Tibial nerve (tissue), 4 donors: ENCODE data around the gene ADAP1. TPM values are rescaled to one million over a fixed set of nuclear protein-coding genes. Genes with fewer than 3 reads are reported as not detected.

Experiments
- DNase-seq, 2 donors: peaks; one replicate each; pipeline ENCODE4 v3.0.0-alpha.2; 2019; ENCODE audit warnings: low spot score in 2 of 2
- H3K27ac ChIP-seq, 4 donors: fragments of 200-600 bp; sonication (generic) in 3 of 4; one replicate each; pipeline ENCODE4 v1.5.1; 2017 to 2019; ENCODE audit warnings: mild to moderate bottlenecking in 1 of 4
- H3K27me3 ChIP-seq, 2 donors: fragments of 200-600 bp; sonication (generic) in 1 of 2; one replicate each; pipeline versions ENCODE4 v1.5.1 to v1.6.0; 2017 to 2019
- H3K36me3 ChIP-seq, 3 donors: fragments of 200-600 bp; sonication (generic); one replicate each; pipeline ENCODE4 v1.5.1; 2018 to 2019
- H3K4me1 ChIP-seq, 4 donors: fragments of 200-600 bp; sonication (generic) in 3 of 4; one replicate each; pipeline ENCODE4 v1.5.1; 2017 to 2019
- H3K4me3 ChIP-seq, 4 donors: fragments of 200-600 bp; sonication (generic) in 3 of 4; one replicate each; pipeline ENCODE4 v1.5.1; 2017 to 2019; ENCODE audit warnings: mild to moderate bottlenecking in 1 of 4, moderate library complexity in 1 of 4
- H3K9me3 ChIP-seq, 4 donors: fragments of 200-600 bp; sonication (generic) in 3 of 4; one replicate each; pipeline ENCODE4 v1.5.1; 2017 to 2019
- EP300 ChIP-seq, 2 donors: sonication (generic); formaldehyde crosslinking; IDR thresholded peaks; one replicate each; pipeline ENCODE4 v1.6.1; 2017; ENCODE audit warnings: antibody characterized with exemption in 2 of 2, mild to moderate bottlenecking in 1 of 2
- POLR2A ChIP-seq, 2 donors: fragments of 450-650 bp; IDR thresholded peaks; one replicate each; pipeline ENCODE4 v1.6.1; 2017; ENCODE audit warnings: antibody characterized with exemption in 2 of 2, mild to moderate bottlenecking in 2 of 2, moderate library complexity in 2 of 2
- WGBS, 2 donors: methylation state at CpG; one replicate each; pipeline ENCODE4 v1.1.5; 2018; 5-methylcytosine and 5-hydroxymethylcytosine counted together
- total RNA-seq, 4 donors: library from RNA; depleted of rRNA; stranded (reverse); fragments of >200 nt; gene quantifications; one replicate each; pipeline ENCODE4 v1.1.0, GENCODE V29; 2016
- TF ChIP-seq, protein P1 (sequence below), 5 experiments: fragments of 200-600 bp in 3 of 5; fragments of 450-650 bp in 2 of 5; sonication (generic) in 3 of 5; IDR thresholded peaks; one replicate each; pipeline ENCODE4 v1.5.1; 2016 to 2019; ENCODE audit warnings: antibody characterized with exemption in 5 of 5, mild to moderate bottlenecking in 3 of 5, moderate library complexity in 2 of 5

Gene ADAP1
- total RNA-seq, 4 donors from 2014 or later, result 29.3 to 53.0 (median 39.6) TPM

- 85 to 87% methylated on average over 6 of the region's 6 CpGs for WGBS, 2 donors
- Histone ChIP-seq H3K27ac (no peak overlapping the region), H3K4me3 (no peak overlapping the region), H3K27me3 (no peaks in the 10 kb centered on the region), H3K36me3 (peaks cover 4 to 100% (median 18%) of the 10 kb centered on the region in 3 donors), H3K9me3 (no peaks in the 10 kb centered on the region), H3K4me1 (peaks cover 0 to 6% (median 0%) of the 10 kb centered on the region in 4 donors)
- DNase-seq, result no peak
- TF ChIP-seq POLR2A (IDR thresholded peaks at IDR 0.05) (no peak), EP300 (IDR thresholded peaks at IDR 0.05) (no peak)
- TF ChIP-seq, protein P1, sequence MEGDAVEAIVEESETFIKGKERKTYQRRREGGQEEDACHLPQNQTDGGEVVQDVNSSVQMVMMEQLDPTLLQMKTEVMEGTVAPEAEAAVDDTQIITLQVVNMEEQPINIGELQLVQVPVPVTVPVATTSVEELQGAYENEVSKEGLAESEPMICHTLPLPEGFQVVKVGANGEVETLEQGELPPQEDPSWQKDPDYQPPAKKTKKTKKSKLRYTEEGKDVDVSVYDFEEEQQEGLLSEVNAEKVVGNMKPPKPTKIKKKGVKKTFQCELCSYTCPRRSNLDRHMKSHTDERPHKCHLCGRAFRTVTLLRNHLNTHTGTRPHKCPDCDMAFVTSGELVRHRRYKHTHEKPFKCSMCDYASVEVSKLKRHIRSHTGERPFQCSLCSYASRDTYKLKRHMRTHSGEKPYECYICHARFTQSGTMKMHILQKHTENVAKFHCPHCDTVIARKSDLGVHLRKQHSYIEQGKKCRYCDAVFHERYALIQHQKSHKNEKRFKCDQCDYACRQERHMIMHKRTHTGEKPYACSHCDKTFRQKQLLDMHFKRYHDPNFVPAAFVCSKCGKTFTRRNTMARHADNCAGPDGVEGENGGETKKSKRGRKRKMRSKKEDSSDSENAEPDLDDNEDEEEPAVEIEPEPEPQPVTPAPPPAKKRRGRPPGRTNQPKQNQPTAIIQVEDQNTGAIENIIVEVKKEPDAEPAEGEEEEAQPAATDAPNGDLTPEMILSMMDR (IDR thresholded peaks at IDR 0.05), result no peak
Observed at GRCh38 chr7:862157-862556, 92.3 kb downstream of the ADAP1 start.

DNA sequence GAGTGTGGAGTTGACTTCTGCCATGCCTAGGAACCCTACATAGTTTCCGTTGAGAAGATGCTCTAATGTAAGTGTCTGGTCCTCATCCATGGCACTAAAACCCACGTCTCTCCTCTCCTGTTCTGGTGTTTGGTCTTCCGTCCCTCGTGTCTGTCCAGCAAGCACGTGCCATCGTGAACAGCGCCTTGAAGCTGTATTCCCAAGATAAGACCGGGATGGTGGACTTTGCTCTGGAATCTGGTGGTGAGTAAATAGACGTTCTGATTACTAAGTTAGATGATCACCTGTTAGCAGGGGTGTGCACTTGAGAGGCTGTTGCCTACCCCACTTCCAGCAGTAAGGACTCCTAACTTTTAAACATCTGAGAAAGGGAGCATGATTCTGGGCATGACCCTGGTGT lies 93.3 kb downstream of the ADAP1 start:
- no peaks in the 10 kb centered on the region for H3K4me1 ChIP-seq
- H3K27me3 ChIP-seq, result no peaks in the 10 kb centered on the region
- 90 to 94% methylated on average over 9 of the region's 9 CpGs for WGBS, 2 donors
- peaks cover 4 to 100% (median 26%) of the 10 kb centered on the region in 3 donors for H3K36me3 ChIP-seq
- H3K9me3 ChIP-seq, result no peaks in the 10 kb centered on the region
- H3K4me3 ChIP-seq, result no peak overlapping the region
- TF ChIP-seq POLR2A (IDR thresholded peaks at IDR 0.05) (no peak), EP300 (IDR thresholded peaks at IDR 0.05) (no peak)
- TF ChIP-seq, protein P1 (IDR thresholded peaks at IDR 0.05), result no peak
- no peak overlapping the region for H3K27ac ChIP-seq
- DNase-seq, result no peak

DNA sequence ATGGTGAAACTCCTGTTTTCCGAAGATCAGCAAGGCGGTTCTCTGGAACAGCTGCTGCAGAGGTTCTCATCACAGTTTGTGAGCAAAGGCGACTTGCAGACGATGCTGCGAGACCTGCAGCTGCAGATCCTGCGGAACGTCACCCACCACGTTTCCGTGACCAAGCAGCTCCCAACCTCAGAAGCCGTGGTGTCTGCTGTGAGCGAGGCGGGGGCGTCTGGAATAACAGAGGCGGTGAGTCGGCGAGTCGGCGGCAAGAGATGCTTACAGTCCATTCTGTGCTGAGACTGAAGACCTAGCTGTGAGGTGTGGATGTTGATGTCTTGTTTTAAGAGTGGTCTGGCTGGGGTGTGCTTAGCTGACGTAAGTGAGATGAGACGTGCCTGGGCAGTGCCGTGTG lies 94.3 kb downstream of the ADAP1 start:
- Histone ChIP-seq H3K36me3 (peaks cover 4 to 100% (median 35%) of the 10 kb centered on the region in 3 donors), H3K9me3 (no peaks in the 10 kb centered on the region), H3K27ac (no peak overlapping the region), H3K4me1 (no peaks in the 10 kb centered on the region), H3K4me3 (no peak overlapping the region), H3K27me3 (no peaks in the 10 kb centered on the region)
- DNase-seq, result no peak
- WGBS, 2 donors, result 88 to 95% methylated on average over 21 of the region's 21 CpGs
- TF ChIP-seq POLR2A (IDR thresholded peaks at IDR 0.05), result no peak
- TF ChIP-seq, protein P1 (IDR thresholded peaks at IDR 0.05), result no peak
- no peak for TF ChIP-seq EP300 (IDR thresholded peaks at IDR 0.05)

DNA sequence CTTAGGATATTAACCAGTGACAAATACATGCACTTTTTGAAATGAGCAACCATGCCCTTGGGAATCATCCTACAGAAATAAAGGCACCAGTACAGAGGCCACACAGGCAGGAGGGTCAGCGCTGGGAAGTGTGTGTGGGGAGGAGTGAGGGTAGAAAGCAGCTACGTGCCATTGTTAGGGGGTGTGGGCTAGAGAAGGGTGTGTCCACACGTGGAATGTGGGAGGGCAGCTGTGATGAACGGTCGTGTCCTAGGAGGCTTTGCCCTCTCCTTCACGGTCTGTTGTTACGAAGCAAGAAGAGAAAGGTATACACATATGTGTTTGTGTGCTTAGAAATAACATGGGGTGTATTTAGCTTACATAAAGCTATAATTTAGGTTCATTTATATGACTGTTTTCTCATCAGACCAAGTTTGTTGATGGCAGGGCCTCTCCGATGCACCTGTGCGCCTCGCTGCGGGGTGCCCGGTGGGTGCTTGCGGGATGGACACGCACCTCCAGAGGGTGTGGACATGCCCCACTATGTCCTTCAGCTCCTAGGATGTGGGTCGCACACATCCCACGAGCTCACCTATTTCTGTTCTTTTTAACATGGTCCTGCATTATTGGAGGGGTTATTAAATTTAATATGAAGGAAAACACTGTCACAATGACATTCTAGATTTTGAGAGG lies 95.0 kb downstream of the ADAP1 start:
- no peak for TF ChIP-seq EP300 (IDR thresholded peaks at IDR 0.05)
- TF ChIP-seq POLR2A (IDR thresholded peaks at IDR 0.05), result no peak
- TF ChIP-seq, protein P1 (IDR thresholded peaks at IDR 0.05), result no peak
- Histone ChIP-seq H3K9me3 (no peaks in the 10 kb centered on the region), H3K27ac (peak overlapping the region in 1 of 4 donors; percentile 7), H3K27me3 (no peaks in the 10 kb centered on the region), H3K4me1 (no peaks in the 10 kb centered on the region), H3K4me3 (no peak overlapping the region), H3K36me3 (peaks cover 4 to 100% (median 38%) of the 10 kb centered on the region in 3 donors)
- DNase-seq, result no peak
- 75 to 82% methylated on average over 16 of the region's 16 CpGs for WGBS, 2 donors

GRCh38 chr7:857661-858060 lies 96.8 kb downstream of the ADAP1 start:
- DNase-seq, result no peak
- WGBS, 2 donors, result 84 to 87% methylated on average over 9 of the region's 9 CpGs

More at GRCh38 chr7:857661-858060, 96.8 kb downstream of the ADAP1 start:
- Histone ChIP-seq H3K27me3 (no peaks in the 10 kb centered on the region), H3K27ac (no peak overlapping the region), H3K4me3 (no peak overlapping the region), H3K9me3 (no peaks in the 10 kb centered on the region), H3K4me1 (no peaks in the 10 kb centered on the region), H3K36me3 (peaks cover 4 to 100% (median 53%) of the 10 kb centered on the region in 3 donors)
- TF ChIP-seq EP300 (IDR thresholded peaks at IDR 0.05) (no peak), POLR2A (IDR thresholded peaks at IDR 0.05) (no peak)
- TF ChIP-seq, protein P1 (IDR thresholded peaks at IDR 0.05), result no peak
